Kidney tubule cell (primary cell): Measurements from ENCODE around the gene COX7A2.

Source experiments
- DNase-seq: peaks from one replicate; pipeline ENCODE4 v3.0.0-alpha.2; 2018; ENCODE audit warnings: low spot score

Gene COX7A2, protein sequence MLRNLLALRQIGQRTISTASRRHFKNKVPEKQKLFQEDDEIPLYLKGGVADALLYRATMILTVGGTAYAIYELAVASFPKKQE

DNA sequence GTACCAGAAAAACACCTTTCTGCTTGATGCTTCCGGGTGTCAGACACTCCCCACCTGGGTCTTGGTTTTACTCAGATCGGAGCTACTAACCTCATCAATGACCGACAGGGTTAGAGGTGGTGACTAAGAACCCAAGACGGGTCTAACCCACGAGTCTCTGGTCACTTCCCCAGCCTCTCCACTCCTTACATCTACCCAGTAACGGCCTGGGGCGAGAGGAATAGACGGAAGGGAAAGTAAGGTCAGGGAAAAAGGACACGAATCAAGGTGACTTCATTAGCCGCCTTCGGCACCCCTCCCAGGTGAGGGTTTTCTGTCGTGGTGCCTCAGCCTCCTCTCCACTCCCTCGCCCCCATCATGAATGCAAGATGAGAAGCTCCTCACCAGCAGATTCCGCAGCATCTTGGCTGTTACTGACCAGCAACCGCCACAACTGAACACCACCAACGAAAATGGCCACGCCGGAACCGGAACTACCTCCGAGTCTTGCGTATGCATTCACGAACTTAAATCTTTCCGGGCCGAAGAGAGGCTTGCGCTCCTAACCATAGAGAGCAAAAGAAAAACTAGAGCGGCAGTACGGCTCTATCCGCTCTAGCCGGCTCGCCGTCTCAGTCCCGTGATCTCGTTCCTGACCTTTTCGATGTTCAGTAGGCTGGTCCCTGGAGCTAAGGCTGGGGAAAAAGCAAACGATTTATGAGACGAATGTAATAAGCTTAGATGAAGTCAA, at the start of gene COX7A2:
Gene COX7A2 (minus strand): TSS at position 469 of the 730 bp plus-strand sequence. CDS start 67 bp downstream, at position 402.
- peak; percentile 98 for DNase-seq

DNA sequence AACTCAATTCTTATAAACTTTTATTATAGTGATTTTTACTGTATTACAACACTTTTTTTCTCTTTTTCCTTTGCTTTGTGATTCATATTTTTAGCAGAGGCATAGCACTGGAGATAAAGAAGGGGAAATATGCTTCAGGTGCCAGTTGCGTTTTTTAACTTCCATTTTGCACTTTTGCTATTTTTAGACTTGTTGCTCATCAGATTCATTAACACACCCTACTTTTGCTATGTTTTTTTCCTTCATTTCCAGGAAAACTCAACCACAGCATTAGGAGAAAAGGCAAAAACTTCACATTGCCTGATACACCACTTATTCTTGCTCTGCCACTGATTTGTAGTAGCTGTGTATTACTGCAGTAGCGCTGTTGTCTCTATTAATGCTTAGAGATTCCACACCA, 49.0 kb upstream of the COX7A2 start:
- DNase-seq = no peak

DNA sequence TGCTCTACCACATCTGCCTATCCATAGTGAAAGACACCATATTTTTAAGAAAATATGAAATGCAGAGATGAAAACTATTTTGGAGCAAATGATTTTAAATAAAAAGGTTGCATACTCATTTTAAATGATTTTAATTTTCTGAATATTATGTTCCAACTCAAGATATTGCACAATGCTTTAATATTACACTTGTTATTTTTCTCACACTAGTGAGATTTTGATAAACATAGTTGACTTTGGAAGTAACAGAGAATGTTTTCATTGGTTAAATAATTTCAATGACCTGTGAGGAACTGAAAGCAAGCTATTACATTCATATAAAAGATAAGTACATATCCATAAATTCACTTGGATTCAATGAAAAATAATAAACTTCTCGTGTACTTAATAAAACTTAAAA, 48.1 kb upstream of the COX7A2 start:
- DNase-seq = no peak

DNA sequence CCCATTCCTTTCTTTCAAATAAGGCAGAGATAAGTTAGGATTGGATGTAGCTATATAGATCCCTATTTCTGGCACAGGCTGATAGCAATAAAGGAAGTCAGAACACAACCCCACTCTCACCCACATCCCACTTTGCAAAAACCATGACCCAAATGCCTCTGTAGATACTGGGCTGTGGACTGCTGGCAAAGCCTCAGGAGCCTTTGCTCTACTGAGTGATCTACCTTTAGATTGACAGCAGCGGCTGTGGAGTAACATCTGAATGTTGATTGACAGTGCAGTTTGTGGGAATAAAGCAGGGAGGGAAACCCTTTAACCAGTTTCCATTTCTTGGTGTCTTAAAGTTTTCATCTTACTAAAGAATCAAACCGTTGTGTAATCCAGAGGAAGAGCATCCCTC, 47.7 kb upstream of the COX7A2 start:
- DNase-seq = no peak

DNA sequence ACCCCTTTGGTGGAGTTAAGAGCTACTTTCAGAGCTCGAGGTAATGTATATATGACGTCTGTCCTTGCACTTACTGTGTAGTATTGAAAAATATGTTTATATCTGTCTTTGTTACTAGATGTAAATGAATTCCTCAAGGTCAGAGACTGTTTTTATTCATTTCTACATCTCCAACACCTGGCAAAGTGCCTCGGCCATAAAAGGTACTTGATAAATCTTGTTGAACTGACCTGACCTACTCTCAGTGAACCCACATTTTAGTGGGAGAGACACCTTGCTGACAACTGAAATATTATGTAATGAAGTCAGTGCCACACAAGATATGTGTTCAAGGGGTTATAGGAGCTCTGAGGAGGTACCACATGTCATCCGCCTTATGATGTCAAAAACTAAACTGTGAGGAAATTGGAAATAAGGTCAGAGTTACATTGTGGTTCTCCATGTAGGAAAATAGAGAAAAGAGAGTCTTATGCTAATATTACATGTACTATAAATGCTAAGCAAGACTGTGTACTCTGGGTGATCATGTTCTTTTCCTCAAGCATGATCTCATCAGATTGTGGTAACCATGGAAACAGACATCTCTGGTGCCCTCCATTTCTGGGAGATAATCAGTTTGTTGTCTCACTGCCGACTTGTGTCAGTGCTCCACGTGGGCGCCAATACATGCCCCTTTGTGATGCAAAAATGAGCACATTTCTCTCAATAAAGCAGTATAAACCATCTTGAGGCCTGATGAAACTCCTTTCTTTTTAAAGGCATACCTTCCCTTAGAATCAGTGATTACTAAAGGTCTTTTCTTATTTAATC, 46.7 kb upstream of the COX7A2 start:
- DNase-seq = no peak

DNA sequence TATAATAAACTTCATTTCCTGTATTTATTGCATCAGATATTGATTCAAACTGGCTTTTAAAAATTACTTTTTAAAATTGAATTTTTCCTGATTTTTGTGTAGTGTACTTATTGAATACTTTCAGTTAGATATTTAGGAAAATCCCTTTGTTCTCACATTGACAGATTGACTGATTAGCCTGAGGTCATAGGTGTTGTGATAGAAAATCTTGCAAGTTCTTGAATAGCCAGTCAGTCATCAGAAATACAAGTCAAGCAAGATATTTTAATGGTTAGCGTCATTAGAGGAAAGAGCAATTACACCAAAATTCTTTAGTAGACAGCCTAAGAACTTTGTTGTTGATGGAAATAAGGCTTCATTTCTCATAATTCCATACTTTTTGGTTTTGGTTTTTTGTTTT, 44.4 kb upstream of the COX7A2 start:
- no peak for DNase-seq

DNA sequence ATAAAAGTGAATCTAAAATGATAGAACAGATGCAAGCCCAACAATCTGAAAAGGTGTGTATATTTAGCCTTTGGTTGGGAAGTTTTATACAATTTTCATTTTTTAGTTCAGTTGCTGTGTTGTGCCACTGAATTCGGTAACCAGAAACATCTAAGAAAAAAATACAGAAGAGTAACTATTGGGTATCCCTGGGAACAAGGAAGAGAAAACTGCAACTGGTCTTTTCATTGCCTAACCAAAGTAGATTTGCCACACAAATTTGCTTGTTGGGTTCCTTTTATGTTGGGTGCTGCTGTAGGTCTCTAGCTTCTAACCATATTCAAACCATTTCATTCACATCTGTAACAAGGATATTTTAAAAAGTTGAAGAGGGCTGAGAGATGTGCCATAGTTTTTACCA, 43.8 kb upstream of the COX7A2 start:
- DNase-seq = no peak

DNA sequence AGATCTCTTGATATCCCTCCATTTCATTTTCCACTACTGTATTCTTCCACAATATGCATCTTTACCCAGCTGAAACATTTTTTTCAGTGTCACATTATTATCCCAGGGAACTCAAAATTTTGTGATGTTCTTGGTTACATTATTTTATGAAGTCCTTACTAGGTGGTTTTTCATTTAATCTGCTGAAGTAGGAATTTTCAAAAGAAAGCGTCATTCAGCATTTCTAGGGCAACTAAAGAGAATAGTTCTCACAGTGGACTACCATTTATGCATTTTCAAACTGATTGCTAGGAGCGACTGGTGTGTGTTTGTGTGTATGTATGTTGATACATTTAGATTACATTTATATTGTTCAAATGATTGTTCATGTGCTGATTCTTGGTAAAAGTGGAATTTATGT, 43.4 kb upstream of the COX7A2 start:
- DNase-seq = no peak

DNA sequence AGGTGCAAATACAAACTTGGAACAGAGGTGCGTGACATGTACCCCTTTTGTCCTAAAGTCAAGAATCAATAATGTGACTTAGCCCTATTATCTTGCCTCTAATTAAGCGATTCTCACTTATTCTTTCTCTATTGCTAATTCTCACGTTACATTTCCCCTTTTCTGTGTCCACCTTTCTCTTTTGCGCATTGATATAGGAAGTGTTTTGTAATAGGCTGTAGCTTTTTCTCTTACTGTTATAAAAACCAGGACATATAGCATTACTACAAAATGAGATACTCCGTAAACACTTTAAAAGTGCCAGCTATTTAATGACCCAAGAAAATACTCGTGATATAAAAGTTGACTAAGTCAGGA, 41.7 kb upstream of the COX7A2 start:
- peak; percentile 45 for DNase-seq

DNA sequence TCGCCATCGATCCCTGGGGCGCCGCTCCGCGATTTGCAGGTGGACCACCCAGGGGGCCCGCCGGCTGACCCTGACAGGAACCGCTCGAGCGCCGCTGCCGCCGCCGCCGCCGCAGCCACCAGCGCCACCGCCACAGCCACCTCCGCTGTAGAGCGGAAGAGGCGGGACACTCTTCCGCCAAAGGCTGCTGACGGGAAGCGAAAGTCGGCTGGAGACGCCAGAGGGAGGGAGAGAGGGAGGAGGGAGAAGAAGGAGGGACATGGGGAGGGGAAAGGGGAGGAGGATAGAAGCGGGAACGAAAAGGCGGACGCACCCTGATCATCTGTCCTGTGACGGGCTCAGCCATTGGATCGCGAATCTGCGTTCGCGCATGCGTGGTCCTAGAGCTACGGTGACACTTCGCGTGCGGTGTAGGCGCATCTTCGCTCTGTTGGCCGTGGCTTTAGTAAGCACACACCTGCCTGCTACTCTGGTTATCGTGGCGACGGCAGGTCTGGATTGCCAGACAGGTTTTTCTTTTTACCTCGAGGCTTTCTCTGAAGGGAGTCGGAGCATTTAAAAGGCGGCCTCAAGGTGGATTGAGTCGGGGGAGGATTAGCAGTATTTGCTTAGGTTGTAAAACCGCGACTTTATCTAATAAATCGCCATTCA, 41.2 kb upstream of the COX7A2 start, which contains the start of gene TMEM30A:
Gene TMEM30A (minus strand): TSS at position 161 of the 651 bp plus-strand sequence. CDS start 154 bp downstream, at position 7.
- DNase-seq = peak; percentile 99

DNA sequence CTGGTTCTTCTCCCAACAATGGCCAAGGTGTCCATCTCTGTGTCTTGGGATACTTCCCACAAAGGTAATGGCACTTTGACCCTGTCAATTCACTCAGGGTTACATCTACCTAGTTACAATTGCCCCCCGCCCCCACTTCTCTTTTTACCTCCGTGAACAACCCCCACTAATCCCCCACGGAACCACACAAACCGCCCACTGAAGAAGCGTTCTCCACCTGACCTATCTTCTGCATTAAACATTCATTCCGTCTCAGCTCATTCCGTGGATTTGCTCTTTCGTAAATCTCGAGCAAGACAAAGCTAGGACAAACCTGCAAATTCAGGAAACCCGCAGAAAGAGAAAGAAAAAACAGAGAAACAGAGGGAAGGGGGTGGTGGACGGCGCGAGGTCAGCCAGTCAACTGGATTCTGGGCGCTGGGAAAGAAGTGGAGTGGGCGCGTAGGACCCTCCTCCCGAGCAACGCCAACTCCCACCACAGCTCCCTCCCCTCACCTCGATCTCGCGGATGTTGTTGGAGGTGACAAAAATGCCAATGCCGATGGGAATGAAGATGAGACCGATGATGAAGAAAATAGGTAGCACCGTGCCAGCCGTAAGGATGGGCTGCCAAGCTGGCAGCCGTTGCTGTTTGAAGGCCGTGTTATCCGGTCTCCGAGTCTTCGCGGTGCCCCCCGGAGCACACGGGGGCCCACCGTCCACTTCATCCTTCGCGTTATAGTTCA, 40.5 kb upstream of the COX7A2 start:
- no peak for DNase-seq

DNA sequence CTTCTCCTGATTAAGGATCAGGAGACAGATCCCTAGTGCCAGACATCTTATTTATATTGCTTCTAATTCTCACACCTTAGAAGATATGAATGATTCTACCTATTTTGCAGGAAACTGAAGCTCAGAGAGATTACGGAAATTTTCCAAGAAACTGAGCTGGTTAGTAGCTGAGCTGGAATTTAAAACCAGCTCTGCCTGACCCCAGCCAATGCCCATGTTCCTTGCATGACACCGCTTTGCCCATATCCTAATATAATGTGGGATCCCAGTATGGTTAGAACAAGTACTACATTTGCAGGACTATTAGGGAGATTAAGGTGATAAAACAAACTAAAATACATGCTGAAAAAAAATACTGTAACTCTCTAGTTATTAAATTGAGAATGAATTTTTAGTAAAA, 39.1 kb upstream of the COX7A2 start:
- DNase-seq = no peak

DNA sequence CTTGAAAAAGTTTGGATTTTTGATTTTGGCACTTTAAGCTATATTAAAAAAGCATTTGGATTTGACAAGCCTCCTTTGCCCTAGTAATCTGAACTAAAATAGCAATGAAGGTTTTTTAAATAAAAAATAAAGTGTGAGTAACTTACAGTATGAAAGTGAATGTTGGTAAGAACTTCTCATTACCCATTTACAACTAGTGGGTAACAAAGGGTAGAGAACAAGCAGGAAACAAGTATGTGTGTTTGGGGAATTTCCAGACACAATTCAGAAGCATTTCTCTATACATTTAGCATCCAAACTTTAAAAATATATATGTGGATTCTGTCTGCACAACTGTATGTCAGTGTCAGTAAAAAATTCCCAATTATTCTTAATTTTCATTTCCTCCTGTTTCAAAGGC, 38.1 kb upstream of the COX7A2 start:
- DNase-seq = no peak

DNA sequence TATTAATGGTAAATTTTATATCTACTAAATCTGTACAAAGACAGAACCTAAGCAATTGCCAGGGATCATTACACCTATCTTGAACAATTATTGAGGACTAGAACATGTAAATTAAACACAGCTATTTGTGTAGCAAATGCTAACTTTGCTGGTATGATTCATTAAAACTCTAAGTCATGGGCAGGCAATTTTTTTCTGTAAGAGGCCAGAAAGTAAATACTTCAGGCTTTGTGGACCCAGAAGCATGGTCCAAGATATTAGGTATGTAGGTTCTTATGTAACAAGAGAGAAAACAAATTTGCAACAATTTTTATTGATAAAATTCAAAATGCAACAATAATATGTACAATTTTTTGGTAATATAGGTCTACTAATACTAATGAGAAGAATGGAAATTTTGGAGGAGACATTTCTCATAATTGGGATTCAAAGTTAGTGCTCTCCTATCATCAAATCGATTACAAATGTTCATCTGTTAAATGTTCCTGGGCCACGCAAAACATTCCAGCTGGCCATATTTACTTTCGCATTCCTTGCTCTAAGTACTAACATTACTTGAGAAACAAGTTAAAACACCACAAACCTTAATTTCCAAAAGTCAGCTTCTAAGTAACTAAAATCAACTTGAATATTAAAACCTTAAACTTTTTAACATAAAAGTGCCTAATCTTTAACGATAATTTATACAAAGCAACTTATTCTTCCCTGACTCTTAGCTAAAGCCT, 36.7 kb upstream of the COX7A2 start:
- no peak for DNase-seq

DNA sequence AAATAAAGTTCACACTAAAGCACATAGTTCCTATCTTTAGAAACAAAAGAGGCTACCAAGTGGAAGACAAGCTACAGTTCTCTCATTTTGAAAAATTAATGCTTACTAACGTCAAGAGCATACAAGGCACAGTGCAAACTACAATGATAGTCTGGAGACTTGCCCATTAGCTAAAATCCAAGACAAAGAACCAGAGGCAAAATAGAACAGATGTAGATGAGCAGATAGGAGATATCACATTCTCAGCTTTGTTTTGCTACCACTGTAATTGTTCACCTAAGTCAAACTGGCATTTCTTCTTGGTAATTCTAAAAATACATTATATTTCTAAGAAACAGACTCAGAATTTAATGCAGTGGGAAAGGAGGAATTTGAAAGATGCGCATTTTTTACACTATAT, 35.8 kb upstream of the COX7A2 start:
- DNase-seq = no peak

DNA sequence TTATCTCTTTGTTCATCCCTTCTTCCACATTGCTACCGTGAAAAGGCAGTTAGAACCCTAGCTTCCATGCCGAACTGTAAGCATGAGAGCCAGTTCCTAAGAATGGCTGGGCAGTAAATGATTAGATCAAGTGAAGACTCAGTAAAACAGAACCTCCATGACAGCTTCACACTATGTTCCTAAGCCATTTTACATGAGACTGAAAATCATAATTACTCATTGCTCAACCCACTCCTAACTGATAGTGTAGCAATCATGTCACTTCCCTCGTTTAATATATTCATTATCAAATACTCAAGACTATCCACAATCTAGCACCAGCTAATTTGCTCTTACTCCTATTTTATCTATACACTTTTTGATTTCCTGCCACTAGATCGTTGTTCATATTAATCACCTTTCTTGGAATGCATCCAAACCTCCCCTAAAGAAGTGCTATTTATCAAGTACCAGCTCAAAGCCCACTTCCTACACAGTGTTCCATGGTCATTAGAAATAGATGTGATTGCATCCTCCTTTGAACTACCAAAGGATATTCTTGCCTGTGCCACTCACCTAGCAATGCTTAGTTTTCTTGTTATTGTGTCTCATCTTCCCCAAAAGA, 35.0 kb upstream of the COX7A2 start:
- peak; percentile 31 for DNase-seq

DNA sequence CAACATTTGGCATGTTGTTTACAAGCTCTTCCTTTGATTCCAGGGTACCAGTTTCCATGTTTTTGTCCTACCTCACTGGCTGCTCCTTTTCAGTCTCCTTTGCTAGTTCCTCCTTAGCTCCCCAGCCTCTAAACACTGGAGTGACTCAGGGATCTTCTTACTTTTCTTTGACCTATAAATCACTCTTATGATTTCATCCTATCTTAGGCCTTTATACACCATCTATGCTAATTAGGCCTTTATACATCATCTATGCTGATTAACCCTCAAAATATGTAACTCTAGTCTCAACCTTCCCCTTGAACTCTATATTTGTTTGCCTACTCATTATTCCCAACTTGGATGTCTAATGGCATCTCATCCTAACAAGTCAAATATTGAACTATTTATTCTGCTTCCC, 31.5 kb upstream of the COX7A2 start:
- peak; percentile 94 for DNase-seq

DNA sequence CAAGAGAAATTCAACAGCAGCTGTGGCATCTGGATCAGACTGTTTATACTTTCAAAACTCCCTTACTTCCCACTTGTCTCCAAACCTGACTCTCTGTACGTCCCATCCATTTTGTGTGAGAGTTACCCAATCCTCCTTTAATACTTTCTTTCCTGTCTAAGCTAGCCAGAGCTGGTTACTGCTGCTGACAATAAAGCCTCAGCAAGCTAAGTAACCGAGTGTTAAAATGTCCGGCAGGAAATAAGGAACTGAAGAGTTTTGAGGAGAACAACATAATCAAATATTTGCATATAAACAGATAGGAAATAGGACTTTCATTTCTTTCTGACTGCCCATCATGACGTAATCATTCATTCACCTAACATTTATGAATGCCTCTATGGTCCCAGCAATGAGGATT, 29.4 kb upstream of the COX7A2 start:
- no peak for DNase-seq

DNA sequence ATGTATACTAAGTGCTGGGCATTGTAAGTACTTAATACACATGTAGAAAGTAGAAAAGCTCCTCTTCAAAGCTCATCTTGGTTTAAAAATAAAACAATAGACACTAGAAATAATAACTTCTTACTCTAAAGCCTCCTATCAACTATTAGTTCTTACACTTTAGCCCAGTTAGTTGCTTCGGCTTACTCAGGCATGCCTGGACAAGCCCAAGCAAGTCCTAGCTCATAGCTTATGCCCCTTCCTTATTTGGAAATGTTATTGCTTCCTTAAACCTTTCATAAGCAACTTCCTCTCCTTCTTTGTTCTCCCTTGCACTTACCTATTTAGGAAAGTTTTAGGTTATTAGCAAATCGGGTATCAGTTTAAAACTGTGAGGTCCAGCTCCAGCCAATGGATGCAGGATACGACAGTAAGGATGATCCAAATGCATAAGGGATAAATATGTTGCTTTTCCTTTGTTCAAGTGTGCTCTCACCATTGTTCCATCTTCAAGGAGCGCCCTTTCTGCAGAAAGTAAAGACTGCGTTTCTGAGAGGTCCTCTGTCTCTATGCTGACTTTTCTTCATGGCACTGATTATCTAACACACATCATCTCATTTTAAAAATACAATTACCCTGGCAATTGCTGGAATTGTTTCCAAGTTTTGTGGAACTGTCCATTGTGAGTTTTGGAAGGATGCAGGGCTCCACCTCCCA, 28.7 kb upstream of the COX7A2 start:
- peak; percentile 67 for DNase-seq

DNA sequence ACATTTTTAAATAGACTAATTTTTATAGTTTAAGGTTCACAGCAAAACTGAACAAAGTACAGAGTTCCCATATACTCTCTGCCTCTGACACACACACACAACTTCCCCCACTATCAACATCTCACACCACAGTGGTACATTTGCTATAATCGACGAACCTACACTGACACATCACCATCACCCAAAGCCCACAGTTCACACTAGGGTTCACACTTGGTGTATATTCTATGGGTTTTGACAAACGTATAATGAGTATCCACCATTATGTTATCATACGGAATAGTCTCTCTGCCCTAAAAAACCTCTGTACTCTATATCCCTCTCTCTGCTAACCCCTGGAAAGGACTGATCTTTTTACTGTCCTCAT, 25.4 kb upstream of the COX7A2 start:
- no peak for DNase-seq
